WTC11 (cell line): ENCODE measurements around the gene SGSH. TPM values are rescaled to one million over a fixed set of nuclear protein-coding genes. Genes with fewer than 3 reads are reported as not detected.

ENCODE experiments used
- ATAC-seq: fragments of 200-7000 bp; cut with Tn5 transposase; 2 replicates; pipeline ENCODE4 v1.10.0; 2021; ENCODE audit warnings: mild to moderate bottlenecking, moderate library complexity
- CTCF ChIA-PET: fragments of 300-600 bp; sonication (Branson Sonifier 250); formaldehyde crosslinking; loops from one replicate; lab custom pipeline; 2021; ENCODE audit warnings: antibody characterized with exemption; lab: Charles Lee
- POLR2A ChIA-PET: fragments of 350-600 bp; sonication (Branson Sonifier 250); formaldehyde crosslinking; loops from one replicate; lab custom pipeline; 2021; ENCODE audit warnings: antibody characterized with exemption; lab: Charles Lee
- DNase-seq: peaks from one replicate; pipeline ENCODE4 v3.0.0; 2021; ENCODE audit warnings: low spot score
- H3K27ac Mint-ChIP-seq: 2 replicates; pipeline ENCODE4 v1.8.0; 2021; ENCODE audit warnings: mixed read lengths
- H3K27me3 Mint-ChIP-seq: 2 replicates; pipeline ENCODE4 v1.8.0; 2021; ENCODE audit warnings: low read depth, mild to moderate bottlenecking, moderate library complexity, mixed read lengths
- H3K36me3 Mint-ChIP-seq: 2 replicates; pipeline ENCODE4 v1.8.0; 2021; ENCODE audit warnings: mixed read lengths
- H3K4me1 Mint-ChIP-seq: 2 replicates; pipeline ENCODE4 v1.8.0; 2022; ENCODE audit warnings: mixed read lengths
- H3K4me3 Mint-ChIP-seq: 2 replicates; pipeline ENCODE4 v1.8.0; 2021; ENCODE audit warnings: mild to moderate bottlenecking, moderate library complexity, mixed read lengths
- H3K9me3 Mint-ChIP-seq: 2 replicates; pipeline ENCODE4 v1.8.0; 2021; ENCODE audit warnings: mixed read lengths
- ATF1 ChIP-seq: sonication (generic); formaldehyde crosslinking; IDR thresholded peaks from 2 replicates; pipeline ENCODE4 v1.8.1; 2023; ENCODE audit warnings: mild to moderate bottlenecking, moderate library complexity, missing genetic modification reagents
- CBFB ChIP-seq: sonication (generic); formaldehyde crosslinking; IDR thresholded peaks from 2 replicates; pipeline ENCODE4 v1.8.1; 2022; ENCODE audit warnings: mild to moderate bottlenecking, low read depth, missing genetic modification reagents
- CREM ChIP-seq: sonication (generic); formaldehyde crosslinking; IDR thresholded peaks from 2 replicates; pipeline ENCODE4 v1.8.1; 2022; ENCODE audit warnings: mild to moderate bottlenecking, missing genetic modification reagents, moderate library complexity
- FOXP1 ChIP-seq: sonication (generic); formaldehyde crosslinking; IDR thresholded peaks from 2 replicates; pipeline ENCODE4 v1.8.0; 2022; ENCODE audit warnings: missing genetic modification reagents, mild to moderate bottlenecking, moderate library complexity, borderline replicate concordance
- GABPB1 ChIP-seq: sonication (generic); formaldehyde crosslinking; IDR thresholded peaks from 2 replicates; pipeline ENCODE4 v1.8.1; 2023; ENCODE audit warnings: mild to moderate bottlenecking, missing genetic modification reagents
- KAT7 ChIP-seq: sonication (generic); formaldehyde crosslinking; IDR thresholded peaks from 2 replicates; pipeline ENCODE4 v1.8.1; 2023; ENCODE audit warnings: missing genetic modification reagents, mild to moderate bottlenecking, borderline replicate concordance
- NR2C2 ChIP-seq: sonication (generic); formaldehyde crosslinking; IDR thresholded peaks from 2 replicates; pipeline ENCODE4 v1.8.0; 2022; ENCODE audit warnings: mild to moderate bottlenecking, missing genetic modification reagents
- OVOL2 ChIP-seq: fragments of 250-450 bp; sonication (Bioruptor Pico); IDR thresholded peaks from 2 replicates; pipeline ENCODE4 v1.9.0; 2021; ENCODE audit warnings: mild to moderate bottlenecking, borderline replicate concordance
- TCF7 ChIP-seq: sonication (generic); formaldehyde crosslinking; IDR thresholded peaks from 2 replicates; pipeline ENCODE4 v1.8.0; 2022; ENCODE audit warnings: mild to moderate bottlenecking, low read depth, missing genetic modification reagents, moderate library complexity
- TEAD1 ChIP-seq: sonication (generic); formaldehyde crosslinking; IDR thresholded peaks from 2 replicates; pipeline ENCODE4 v1.8.0; 2022; ENCODE audit warnings: mild to moderate bottlenecking, missing genetic modification reagents
- TP53 ChIP-seq: sonication (generic); formaldehyde crosslinking; IDR thresholded peaks from 2 replicates; pipeline ENCODE4 v1.8.1; 2023; ENCODE audit warnings: mild to moderate bottlenecking, missing genetic modification reagents
- ZNF263 ChIP-seq: sonication (generic); formaldehyde crosslinking; IDR thresholded peaks from 2 replicates; pipeline ENCODE4 v1.8.1; 2022; ENCODE audit warnings: low read depth, mild to moderate bottlenecking, moderate library complexity, missing genetic modification reagents
- ZNF423 ChIP-seq: fragments of 250-450 bp; sonication (Bioruptor Pico); IDR thresholded peaks from 2 replicates; pipeline ENCODE4 v2.1.2; 2022; ENCODE audit warnings: mild to moderate bottlenecking, moderate library complexity
- total RNA-seq: library from RNA; stranded (reverse); gene quantifications from 3 replicates; pipeline ENCODE4 v1.2.3, GENCODE V29; 2021
- TF ChIP-seq, protein P1 (sequence below): sonication (generic); formaldehyde crosslinking; IDR thresholded peaks from 2 replicates; pipeline ENCODE4 v1.8.1; 2023; ENCODE audit warnings: mild to moderate bottlenecking, moderate library complexity, missing genetic modification reagents
- TF ChIP-seq, protein P2 (sequence below): fragments of 250-450 bp; sonication (Bioruptor Pico); IDR thresholded peaks from 2 replicates; pipeline ENCODE4 v2.1.2; 2022; ENCODE audit warnings: mild to moderate bottlenecking, moderate library complexity
- TF ChIP-seq, protein P3 (sequence below): sonication (generic); formaldehyde crosslinking; IDR thresholded peaks from 2 replicates; pipeline ENCODE4 v1.8.0; 2023; ENCODE audit warnings: missing genetic modification reagents
- TF ChIP-seq, protein P4 (sequence below): sonication (generic); formaldehyde crosslinking; IDR thresholded peaks from 2 replicates; pipeline ENCODE4 v1.8.0; 2022; ENCODE audit warnings: missing genetic modification reagents
- TF ChIP-seq, protein P5 (sequence below): sonication (generic); formaldehyde crosslinking; conservative IDR thresholded peaks from 2 replicates; pipeline ENCODE4 v1.8.1; 2022; ENCODE audit warnings: mild to moderate bottlenecking, missing genetic modification reagents
- TF ChIP-seq, protein P6 (sequence below): fragments of 250-450 bp; sonication (Bioruptor Pico); IDR thresholded peaks from 2 replicates; pipeline ENCODE4 v1.9.0; 2021; ENCODE audit warnings: moderate library complexity, mild to moderate bottlenecking, inconsistent platforms, borderline replicate concordance
- TF ChIP-seq, protein P7 (sequence below): sonication (generic); formaldehyde crosslinking; IDR thresholded peaks from 2 replicates; pipeline ENCODE4 v1.8.0; 2022; ENCODE audit warnings: mild to moderate bottlenecking, missing genetic modification reagents

SGSH gene
- total RNA-seq, 1 experiment from 2014 or later = 27.7 TPM

DNA sequence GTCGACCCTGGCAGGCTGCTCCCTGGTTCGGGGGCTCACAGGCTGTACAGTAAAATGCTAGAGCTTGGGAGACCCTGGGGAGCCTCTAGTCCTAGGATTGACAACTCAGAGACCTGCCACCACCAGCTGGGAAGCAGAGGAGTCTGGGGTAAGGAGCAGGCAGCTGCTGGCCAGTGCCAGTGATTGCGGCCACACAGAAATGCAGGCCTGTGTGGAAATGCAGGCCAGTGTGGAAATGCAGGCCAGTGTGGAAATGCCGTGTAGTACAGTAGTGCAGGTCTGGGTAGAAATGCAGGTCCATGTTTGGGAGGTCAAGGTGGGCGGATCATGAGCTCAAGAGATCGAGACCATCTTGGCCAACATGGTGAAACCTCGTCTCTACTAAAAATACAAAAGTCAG, 23.5 kb downstream of the SGSH start:
- CTCF ChIA-PET = interaction anchor here (0.5 to 4.0 kb wide), 26 partner anchors 8 to 631 kb away, joined by 3 to 63 read pairs (median 4); partner anchors contain the start of gene GAA
- no peak overlapping the region for H3K4me3 Mint-ChIP-seq

DNA sequence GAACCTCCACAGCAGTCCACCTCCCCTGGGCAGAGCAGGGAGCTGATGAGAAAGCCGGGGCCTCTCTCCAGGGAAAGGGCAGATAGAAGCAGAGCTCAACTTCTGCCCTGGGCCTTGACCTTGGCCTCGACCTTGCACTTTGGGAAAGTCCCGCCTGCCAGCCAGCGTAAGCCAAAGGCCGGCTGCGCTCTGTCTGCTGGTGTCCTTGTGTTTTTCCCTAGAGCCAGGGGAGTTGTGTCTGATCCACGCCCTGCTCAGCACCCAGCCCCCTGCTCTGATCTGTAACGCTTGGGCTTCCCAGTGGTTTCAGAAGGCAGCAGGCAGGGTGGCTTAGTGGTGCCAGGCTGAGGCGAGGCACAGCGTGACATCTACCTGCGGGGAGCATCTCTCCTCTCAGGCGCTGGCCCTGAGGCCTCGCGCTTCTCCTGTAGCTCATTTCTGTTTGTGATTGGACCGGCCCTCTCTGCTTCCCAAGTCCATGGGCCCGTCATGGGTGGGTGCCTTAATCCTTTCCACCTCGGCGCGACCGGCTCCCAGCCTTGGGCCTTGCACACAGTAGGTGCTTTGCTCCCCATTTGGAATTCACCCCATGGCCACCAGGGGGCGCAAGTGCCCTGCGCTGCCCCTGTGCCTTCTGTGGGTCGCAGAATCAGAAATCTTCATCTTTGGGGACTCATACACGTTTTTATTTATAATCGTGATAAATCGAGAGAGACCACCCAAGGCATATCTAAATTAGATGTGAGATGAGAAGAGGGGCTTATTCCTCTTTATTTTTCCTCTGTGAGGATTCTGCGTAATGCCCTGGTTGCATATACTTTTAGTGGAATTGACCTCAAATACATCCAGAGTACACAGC, 24.2 kb downstream of the SGSH start:
- ATAC-seq = peak; percentile 53
- peak overlapping the region; percentile 9; the same call in 1 of the 2 replicates for H3K27ac Mint-ChIP-seq
- H3K4me1 Mint-ChIP-seq = peaks cover 7% of the 10 kb centered on the region
- ChIA-PET POLR2A (no interaction called here), CTCF (interaction anchor here (0.5 to 4.0 kb wide), 32 partner anchors 8 to 632 kb away, joined by 3 to 63 read pairs (median 4); partner anchors contain the start of genes GAA and SGSH)
- no peaks in the 10 kb centered on the region; the same call in 1 of the 2 replicates for H3K27me3 Mint-ChIP-seq
- DNase-seq = peak; percentile 81
- H3K36me3 Mint-ChIP-seq = no peaks in the 10 kb centered on the region
- no peaks in the 10 kb centered on the region for H3K9me3 Mint-ChIP-seq
- no peak overlapping the region for H3K4me3 Mint-ChIP-seq
- TF ChIP-seq, protein P1, sequence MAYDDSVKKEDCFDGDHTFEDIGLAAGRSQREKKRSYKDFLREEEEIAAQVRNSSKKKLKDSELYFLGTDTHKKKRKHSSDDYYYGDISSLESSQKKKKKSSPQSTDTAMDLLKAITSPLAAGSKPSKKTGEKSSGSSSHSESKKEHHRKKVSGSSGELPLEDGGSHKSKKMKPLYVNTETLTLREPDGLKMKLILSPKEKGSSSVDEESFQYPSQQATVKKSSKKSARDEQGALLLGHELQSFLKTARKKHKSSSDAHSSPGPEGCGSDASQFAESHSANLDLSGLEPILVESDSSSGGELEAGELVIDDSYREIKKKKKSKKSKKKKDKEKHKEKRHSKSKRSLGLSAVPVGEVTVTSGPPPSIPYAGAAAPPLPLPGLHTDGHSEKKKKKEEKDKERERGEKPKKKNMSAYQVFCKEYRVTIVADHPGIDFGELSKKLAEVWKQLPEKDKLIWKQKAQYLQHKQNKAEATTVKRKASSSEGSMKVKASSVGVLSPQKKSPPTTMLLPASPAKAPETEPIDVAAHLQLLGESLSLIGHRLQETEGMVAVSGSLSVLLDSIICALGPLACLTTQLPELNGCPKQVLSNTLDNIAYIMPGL (CRISPR knock-in tag) = no peak
- TF ChIP-seq, protein P2, sequence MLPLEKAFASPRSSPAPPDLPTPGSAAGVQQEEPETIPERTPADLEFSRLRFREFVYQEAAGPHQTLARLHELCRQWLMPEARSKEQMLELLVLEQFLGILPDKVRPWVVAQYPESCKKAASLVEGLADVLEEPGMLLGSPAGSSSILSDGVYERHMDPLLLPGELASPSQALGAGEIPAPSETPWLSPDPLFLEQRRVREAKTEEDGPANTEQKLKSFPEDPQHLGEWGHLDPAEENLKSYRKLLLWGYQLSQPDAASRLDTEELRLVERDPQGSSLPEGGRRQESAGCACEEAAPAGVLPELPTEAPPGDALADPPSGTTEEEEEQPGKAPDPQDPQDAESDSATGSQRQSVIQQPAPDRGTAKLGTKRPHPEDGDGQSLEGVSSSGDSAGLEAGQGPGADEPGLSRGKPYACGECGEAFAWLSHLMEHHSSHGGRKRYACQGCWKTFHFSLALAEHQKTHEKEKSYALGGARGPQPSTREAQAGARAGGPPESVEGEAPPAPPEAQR (CRISPR knock-in tag) = no peak
- TF ChIP-seq ZNF423 (CRISPR knock-in tag) = no peak
- TF ChIP-seq ZNF263 = no peak
- TF ChIP-seq KAT7 (CRISPR knock-in tag) = no peak
- TF ChIP-seq, protein P3, sequence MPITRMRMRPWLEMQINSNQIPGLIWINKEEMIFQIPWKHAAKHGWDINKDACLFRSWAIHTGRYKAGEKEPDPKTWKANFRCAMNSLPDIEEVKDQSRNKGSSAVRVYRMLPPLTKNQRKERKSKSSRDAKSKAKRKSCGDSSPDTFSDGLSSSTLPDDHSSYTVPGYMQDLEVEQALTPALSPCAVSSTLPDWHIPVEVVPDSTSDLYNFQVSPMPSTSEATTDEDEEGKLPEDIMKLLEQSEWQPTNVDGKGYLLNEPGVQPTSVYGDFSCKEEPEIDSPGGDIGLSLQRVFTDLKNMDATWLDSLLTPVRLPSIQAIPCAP (CRISPR knock-in tag) = no peak
- TF ChIP-seq, protein P4, sequence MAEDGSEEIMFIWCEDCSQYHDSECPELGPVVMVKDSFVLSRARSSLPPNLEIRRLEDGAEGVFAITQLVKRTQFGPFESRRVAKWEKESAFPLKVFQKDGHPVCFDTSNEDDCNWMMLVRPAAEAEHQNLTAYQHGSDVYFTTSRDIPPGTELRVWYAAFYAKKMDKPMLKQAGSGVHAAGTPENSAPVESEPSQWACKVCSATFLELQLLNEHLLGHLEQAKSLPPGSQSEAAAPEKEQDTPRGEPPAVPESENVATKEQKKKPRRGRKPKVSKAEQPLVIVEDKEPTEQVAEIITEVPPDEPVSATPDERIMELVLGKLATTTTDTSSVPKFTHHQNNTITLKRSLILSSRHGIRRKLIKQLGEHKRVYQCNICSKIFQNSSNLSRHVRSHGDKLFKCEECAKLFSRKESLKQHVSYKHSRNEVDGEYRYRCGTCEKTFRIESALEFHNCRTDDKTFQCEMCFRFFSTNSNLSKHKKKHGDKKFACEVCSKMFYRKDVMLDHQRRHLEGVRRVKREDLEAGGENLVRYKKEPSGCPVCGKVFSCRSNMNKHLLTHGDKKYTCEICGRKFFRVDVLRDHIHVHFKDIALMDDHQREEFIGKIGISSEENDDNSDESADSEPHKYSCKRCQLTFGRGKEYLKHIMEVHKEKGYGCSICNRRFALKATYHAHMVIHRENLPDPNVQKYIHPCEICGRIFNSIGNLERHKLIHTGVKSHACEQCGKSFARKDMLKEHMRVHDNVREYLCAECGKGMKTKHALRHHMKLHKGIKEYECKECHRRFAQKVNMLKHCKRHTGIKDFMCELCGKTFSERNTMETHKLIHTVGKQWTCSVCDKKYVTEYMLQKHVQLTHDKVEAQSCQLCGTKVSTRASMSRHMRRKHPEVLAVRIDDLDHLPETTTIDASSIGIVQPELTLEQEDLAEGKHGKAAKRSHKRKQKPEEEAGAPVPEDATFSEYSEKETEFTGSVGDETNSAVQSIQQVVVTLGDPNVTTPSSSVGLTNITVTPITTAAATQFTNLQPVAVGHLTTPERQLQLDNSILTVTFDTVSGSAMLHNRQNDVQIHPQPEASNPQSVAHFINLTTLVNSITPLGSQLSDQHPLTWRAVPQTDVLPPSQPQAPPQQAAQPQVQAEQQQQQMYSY (CRISPR knock-in tag) = no peak
- TF ChIP-seq GABPB1 (CRISPR knock-in tag) = no peak
- TF ChIP-seq, protein P5, sequence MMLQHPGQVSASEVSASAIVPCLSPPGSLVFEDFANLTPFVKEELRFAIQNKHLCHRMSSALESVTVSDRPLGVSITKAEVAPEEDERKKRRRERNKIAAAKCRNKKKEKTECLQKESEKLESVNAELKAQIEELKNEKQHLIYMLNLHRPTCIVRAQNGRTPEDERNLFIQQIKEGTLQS (CRISPR knock-in tag) = no peak
- TF ChIP-seq OVOL2 (CRISPR knock-in tag) = no peak
- TF ChIP-seq CBFB (CRISPR knock-in tag) = no peak
- no peak for TF ChIP-seq ATF1
- TF ChIP-seq, protein P6, sequence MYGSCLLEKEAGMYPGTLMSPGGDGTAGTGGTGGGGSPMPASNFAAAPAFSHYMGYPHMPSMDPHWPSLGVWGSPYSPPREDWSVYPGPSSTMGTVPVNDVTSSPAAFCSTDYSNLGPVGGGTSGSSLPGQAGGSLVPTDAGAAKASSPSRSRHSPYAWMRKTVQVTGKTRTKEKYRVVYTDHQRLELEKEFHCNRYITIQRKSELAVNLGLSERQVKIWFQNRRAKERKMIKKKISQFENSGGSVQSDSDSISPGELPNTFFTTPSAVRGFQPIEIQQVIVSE (CRISPR knock-in tag) = no peak

More for the DNA sequence above, 23.5 kb downstream of the SGSH start:
- ATAC-seq = no peak
- DNase-seq = no peak
- Mint-ChIP-seq H3K9me3 (no peaks in the 10 kb centered on the region), H3K27me3 (no peaks in the 10 kb centered on the region; the same call in 1 of the 2 replicates)
- TF ChIP-seq CREM (CRISPR knock-in tag) (no peak), TP53 (CRISPR knock-in tag) (no peak), TCF7 (CRISPR knock-in tag) (no peak), TEAD1 (CRISPR knock-in tag) (no peak), GABPB1 (CRISPR knock-in tag) (no peak), FOXP1 (no peak), NR2C2 (CRISPR knock-in tag) (no peak)
- TF ChIP-seq, protein P5 (CRISPR knock-in tag) = no peak
- TF ChIP-seq, protein P1 (CRISPR knock-in tag) = no peak
- TF ChIP-seq, protein P7, sequence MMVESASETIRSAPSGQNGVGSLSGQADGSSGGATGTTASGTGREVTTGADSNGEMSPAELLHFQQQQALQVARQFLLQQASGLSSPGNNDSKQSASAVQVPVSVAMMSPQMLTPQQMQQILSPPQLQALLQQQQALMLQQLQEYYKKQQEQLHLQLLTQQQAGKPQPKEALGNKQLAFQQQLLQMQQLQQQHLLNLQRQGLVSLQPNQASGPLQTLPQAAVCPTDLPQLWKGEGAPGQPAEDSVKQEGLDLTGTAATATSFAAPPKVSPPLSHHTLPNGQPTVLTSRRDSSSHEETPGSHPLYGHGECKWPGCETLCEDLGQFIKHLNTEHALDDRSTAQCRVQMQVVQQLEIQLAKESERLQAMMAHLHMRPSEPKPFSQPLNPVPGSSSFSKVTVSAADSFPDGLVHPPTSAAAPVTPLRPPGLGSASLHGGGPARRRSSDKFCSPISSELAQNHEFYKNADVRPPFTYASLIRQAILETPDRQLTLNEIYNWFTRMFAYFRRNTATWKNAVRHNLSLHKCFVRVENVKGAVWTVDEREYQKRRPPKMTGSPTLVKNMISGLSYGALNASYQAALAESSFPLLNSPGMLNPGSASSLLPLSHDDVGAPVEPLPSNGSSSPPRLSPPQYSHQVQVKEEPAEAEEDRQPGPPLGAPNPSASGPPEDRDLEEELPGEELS (CRISPR knock-in tag) = no peak
- TF ChIP-seq, all 79 proteins: peak for 0
- Mint-ChIP-seq H3K4me1 (peaks cover 7% of the 10 kb centered on the region), H3K27ac (no peak overlapping the region; the same call in 1 of the 2 replicates), H3K36me3 (peaks cover 5% of the 10 kb centered on the region)
- POLR2A ChIA-PET = no interaction called here
